SK-N-SH treated with all-trans-retinoic acid at 6 μM for 48 hours (cell line): ENCODE results near the gene GAMT.

Source experiments
- ATAC-seq: fragments of 200-7000 bp; cut with Tn5 transposase; 3 replicates; pipeline ENCODE4 v1.9.1; 2020; ENCODE audit warnings: mild to moderate bottlenecking, moderate library complexity
- ARNTL ChIP-seq: fragments of 450-650 bp; formaldehyde crosslinking; IDR thresholded peaks from 2 replicates; pipeline ENCODE4 v1.5.0; 2020; ENCODE audit warnings: low read depth, mild to moderate bottlenecking, moderate library complexity, borderline replicate concordance
- BACH2 ChIP-seq: fragments of 250-450 bp; sonication (Bioruptor Pico); IDR thresholded peaks from 2 replicates; pipeline ENCODE4 v1.9.0; 2021; ENCODE audit warnings: mild to moderate bottlenecking, borderline replicate concordance
- CREB5 ChIP-seq: fragments of 250-450 bp; sonication (Bioruptor Pico); IDR thresholded peaks from 2 replicates; pipeline ENCODE4 v1.5.1; 2020; ENCODE audit warnings: low read depth, mild to moderate bottlenecking, moderate library complexity
- CSDC2 ChIP-seq: fragments of 250-450 bp; sonication (Bioruptor Pico); IDR thresholded peaks from 2 replicates; pipeline ENCODE4 v1.5.0; 2020; ENCODE audit warnings: mild to moderate bottlenecking, moderate library complexity
- CSRNP3 ChIP-seq: fragments of 250-450 bp; sonication (Bioruptor Pico); IDR thresholded peaks from 2 replicates; pipeline ENCODE4 v1.5.1; 2021; ENCODE audit warnings: mild to moderate bottlenecking, moderate library complexity
- GLIS3 ChIP-seq: fragments of 250-450 bp; sonication (Bioruptor Pico); IDR thresholded peaks from 2 replicates; pipeline ENCODE4 v1.5.0; 2020; ENCODE audit warnings: mild to moderate bottlenecking, moderate library complexity
- ISL1 ChIP-seq: fragments of 250-450 bp; sonication (Bioruptor Pico); IDR thresholded peaks from 2 replicates; pipeline ENCODE4 v2.1.2; 2022; ENCODE audit warnings: mild to moderate bottlenecking, moderate library complexity
- OSR1 ChIP-seq: fragments of 250-450 bp; sonication (Bioruptor Pico); IDR thresholded peaks from 2 replicates; pipeline ENCODE4 v1.8.0; 2022; ENCODE audit warnings: moderate library complexity, mild to moderate bottlenecking, inconsistent platforms
- POU6F1 ChIP-seq: fragments of 250-450 bp; sonication (Bioruptor Pico); IDR thresholded peaks from 2 replicates; pipeline ENCODE4 v1.8.0; 2021; ENCODE audit warnings: low read depth, mild to moderate bottlenecking, moderate library complexity, borderline replicate concordance
- PPARA ChIP-seq: fragments of 250-450 bp; sonication (Bioruptor Pico); IDR thresholded peaks from 2 replicates; pipeline ENCODE4 v1.5.0; 2020; ENCODE audit warnings: mild to moderate bottlenecking, borderline replicate concordance
- TOX ChIP-seq: fragments of 250-450 bp; sonication (Bioruptor Pico); IDR thresholded peaks from 2 replicates; pipeline ENCODE4 v1.8.0; 2021; ENCODE audit warnings: mild to moderate bottlenecking, moderate library complexity, borderline replicate concordance
- TSHZ2 ChIP-seq: fragments of 250-450 bp; sonication (Bioruptor Pico); IDR thresholded peaks from 2 replicates; pipeline ENCODE4 v1.5.0; 2020; ENCODE audit warnings: mild to moderate bottlenecking, moderate library complexity
- ZC3H10 ChIP-seq: fragments of 250-450 bp; sonication (Bioruptor Pico); IDR thresholded peaks from 2 replicates; pipeline ENCODE4 v1.5.1; 2021; ENCODE audit warnings: mild to moderate bottlenecking, moderate library complexity
- ZFP30 ChIP-seq: fragments of 450-650 bp; formaldehyde crosslinking; IDR thresholded peaks from 2 replicates; pipeline ENCODE4 v1.5.0; 2022; ENCODE audit warnings: mild to moderate bottlenecking, moderate library complexity
- ZNF565 ChIP-seq: fragments of 450-650 bp; formaldehyde crosslinking; conservative IDR thresholded peaks from 2 replicates; pipeline ENCODE4 v1.5.0; 2020; ENCODE audit warnings: low read depth, mild to moderate bottlenecking, moderate library complexity
- ZNF70 ChIP-seq: fragments of 450-650 bp; formaldehyde crosslinking; IDR thresholded peaks from 2 replicates; pipeline ENCODE4 v1.5.0; 2020; ENCODE audit warnings: mild to moderate bottlenecking, moderate library complexity

The GAMT gene

GRCh38 chr19:1370579-1371361, 30.6 kb downstream of the GAMT start (continued):
- TF ChIP-seq TSHZ2 (CRISPR knock-in tag) (no peak), ARNTL (CRISPR knock-in tag) (no peak), CSDC2 (CRISPR knock-in tag) (no peak), ZC3H10 (CRISPR knock-in tag) (no peak)

GRCh38 chr19:1369214-1369805, 32.0 kb downstream of the GAMT start:
- TF ChIP-seq PPARA (CRISPR knock-in tag) (no peak), CREB5 (no peak), ZNF565 (CRISPR knock-in tag) (no peak), ZNF70 (CRISPR knock-in tag) (no peak), GLIS3 (CRISPR knock-in tag) (no peak)
- no peak for ATAC-seq

- ATAC-seq = no peak
- no peak for TF ChIP-seq ISL1 (CRISPR knock-in tag)
These were observed 34.2 kb downstream of the GAMT start for GRCh38 chr19:1366899-1367870.

- no peak for TF ChIP-seq CSDC2 (CRISPR knock-in tag)
- no peak for TF ChIP-seq ARNTL (CRISPR knock-in tag)
- TF ChIP-seq ZC3H10 (CRISPR knock-in tag) = no peak
- no peak for TF ChIP-seq ZFP30 (CRISPR knock-in tag)
- TF ChIP-seq CSRNP3 = no peak
- TF ChIP-seq ZNF565 (CRISPR knock-in tag) = no peak
- TF ChIP-seq ISL1 (CRISPR knock-in tag) = no peak
- TF ChIP-seq POU6F1 (CRISPR knock-in tag) = no peak
- TF ChIP-seq TSHZ2 (CRISPR knock-in tag) = no peak
- TF ChIP-seq PPARA (CRISPR knock-in tag) = no peak
- TF ChIP-seq TOX (CRISPR knock-in tag) = no peak
- no peak for TF ChIP-seq CREB5
- no peak for TF ChIP-seq OSR1
- TF ChIP-seq BACH2 (CRISPR knock-in tag) = no peak
- ATAC-seq = no peak
These were observed 35.0 kb downstream of the GAMT start for GRCh38 chr19:1366296-1366695.
